ENCODE data around the gene CBX8. TPM values are rescaled to one million over a fixed set of nuclear protein-coding genes. Genes with fewer than 3 reads are reported as not detected.

The CBX8 gene
- total RNA-seq, 1 experiment from 2014 or later: 2.0 TPM

DNA sequence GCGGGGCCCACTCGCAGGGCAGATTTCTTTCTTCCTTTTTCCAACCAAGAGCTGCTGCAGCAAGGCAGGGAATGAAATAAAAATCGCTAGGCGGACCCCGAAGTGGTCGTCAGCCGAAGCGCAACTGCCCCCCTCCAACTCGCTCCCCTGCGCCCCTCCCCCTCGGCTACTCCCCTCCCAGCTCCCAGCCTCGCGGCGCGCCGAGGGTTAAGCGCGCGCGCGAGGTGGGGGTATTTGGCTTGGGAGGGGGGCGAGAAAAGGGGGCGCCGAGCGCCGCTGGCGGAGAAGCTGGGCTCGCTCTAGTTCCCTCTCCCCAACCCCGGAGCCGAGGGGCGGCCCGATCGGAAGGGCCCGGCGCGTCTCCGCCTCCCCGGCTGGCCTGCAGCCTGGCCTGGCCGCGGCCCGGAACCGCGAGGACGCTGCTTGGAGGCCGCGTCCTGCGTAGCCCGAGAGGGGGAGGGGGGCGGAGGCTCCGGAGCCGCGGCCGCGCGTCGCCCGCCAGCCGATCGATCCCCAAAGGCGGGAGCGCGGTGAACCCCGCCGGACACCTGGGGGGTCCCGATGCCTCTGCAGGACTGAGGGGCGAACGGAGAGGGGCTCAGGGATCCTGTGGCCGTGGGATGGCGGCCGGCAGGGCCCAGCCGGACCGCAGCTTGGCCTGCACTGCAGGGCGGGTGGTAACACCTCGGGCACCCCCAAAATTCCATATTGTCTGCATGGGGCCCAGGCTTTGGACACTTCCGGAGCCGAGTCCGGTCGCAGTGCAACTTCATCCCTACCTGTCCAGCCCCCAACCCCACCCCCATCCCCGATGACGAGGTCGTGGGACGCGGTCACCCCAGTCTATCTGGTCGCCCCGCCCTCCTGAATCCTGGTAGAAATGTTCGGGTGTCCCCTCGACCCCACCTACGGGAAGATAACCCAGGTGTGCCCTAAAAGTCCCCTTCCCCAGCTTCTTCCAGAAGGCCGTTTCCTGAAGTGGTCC lies 47.2 kb upstream of the CBX8 start:
- ChIA-PET CTCF (interaction anchor here (0.6 to 9.0 kb wide), 44 partner anchors 9 to 210 kb away, joined by 3 to 221 read pairs (median 6); partner anchors contain the start of gene CBX8), POLR2A (no interaction called here)
- Mint-ChIP-seq H3K4me3 (peak overlapping the region; percentile 68), H3K27ac (no peak overlapping the region), H3K36me3 (no peaks in the 10 kb centered on the region), H3K4me1 (peaks cover 10% of the 10 kb centered on the region), H3K27me3 (ENCODE audit: low read depth) (peaks cover 89% of the 10 kb centered on the region), H3K9me3 (no peaks in the 10 kb centered on the region)
- DNase-seq (ENCODE audit: low spot score) (peak; percentile 56), ATAC-seq (peak; percentile 9; the same call in 1 of the 2 replicates)
- TF ChIP-seq, protein P1, sequence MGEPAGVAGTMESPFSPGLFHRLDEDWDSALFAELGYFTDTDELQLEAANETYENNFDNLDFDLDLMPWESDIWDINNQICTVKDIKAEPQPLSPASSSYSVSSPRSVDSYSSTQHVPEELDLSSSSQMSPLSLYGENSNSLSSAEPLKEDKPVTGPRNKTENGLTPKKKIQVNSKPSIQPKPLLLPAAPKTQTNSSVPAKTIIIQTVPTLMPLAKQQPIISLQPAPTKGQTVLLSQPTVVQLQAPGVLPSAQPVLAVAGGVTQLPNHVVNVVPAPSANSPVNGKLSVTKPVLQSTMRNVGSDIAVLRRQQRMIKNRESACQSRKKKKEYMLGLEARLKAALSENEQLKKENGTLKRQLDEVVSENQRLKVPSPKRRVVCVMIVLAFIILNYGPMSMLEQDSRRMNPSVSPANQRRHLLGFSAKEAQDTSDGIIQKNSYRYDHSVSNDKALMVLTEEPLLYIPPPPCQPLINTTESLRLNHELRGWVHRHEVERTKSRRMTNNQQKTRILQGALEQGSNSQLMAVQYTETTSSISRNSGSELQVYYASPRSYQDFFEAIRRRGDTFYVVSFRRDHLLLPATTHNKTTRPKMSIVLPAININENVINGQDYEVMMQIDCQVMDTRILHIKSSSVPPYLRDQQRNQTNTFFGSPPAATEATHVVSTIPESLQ (CRISPR knock-in tag; IDR thresholded peaks at IDR 0.05): no peak
- TF ChIP-seq SP1 (CRISPR knock-in tag; conservative IDR thresholded peaks at IDR 0.05) (peak; percentile 46; the same call in 1 of the 2 replicates), SMAD3 (CRISPR knock-in tag; IDR thresholded peaks at IDR 0.05; ENCODE audit: borderline replicate concordance) (no peak), EMX1 (CRISPR knock-in tag; IDR thresholded peaks at IDR 0.05) (no peak), ZNF232 (CRISPR knock-in tag; IDR thresholded peaks at IDR 0.05) (no peak), TP53 (CRISPR knock-in tag; IDR thresholded peaks at IDR 0.05) (0 out of 2 replicates have a peak, but pooled peaks have one; percentile 72), ZNF263 (CRISPR knock-in tag; IDR thresholded peaks at IDR 0.05; ENCODE audit: low read depth) (0 out of 2 replicates have a peak, but pooled peaks have one; percentile 14), MYBL2 (CRISPR knock-in tag; IDR thresholded peaks at IDR 0.05) (0 out of 2 replicates have a peak, but pooled peaks have one; percentile 25), JUN (CRISPR knock-in tag; IDR thresholded peaks at IDR 0.05) (no peak), ZNF317 (CRISPR knock-in tag; IDR thresholded peaks at IDR 0.05; ENCODE audit: borderline replicate concordance, low read depth) (0 out of 2 replicates have a peak, but pooled peaks have one; percentile 13), FOXJ3 (CRISPR knock-in tag; IDR thresholded peaks at IDR 0.05; ENCODE audit: borderline replicate concordance) (no peak), NFYB (CRISPR knock-in tag; conservative IDR thresholded peaks at IDR 0.05; ENCODE audit: low read depth) (no peak), FOXK1 (CRISPR knock-in tag; IDR thresholded peaks at IDR 0.05) (0 out of 2 replicates have a peak, but pooled peaks have one; percentile 23), RELA (CRISPR knock-in tag; IDR thresholded peaks at IDR 0.05; ENCODE audit: borderline replicate concordance) (no peak), JAZF1 (CRISPR knock-in tag; IDR thresholded peaks at IDR 0.05) (no peak), NR2C2 (CRISPR knock-in tag; IDR thresholded peaks at IDR 0.05) (no peak), NR3C1 (CRISPR knock-in tag; conservative IDR thresholded peaks at IDR 0.05; ENCODE audit: low read depth) (no peak), HMGA2 (CRISPR knock-in tag; IDR thresholded peaks at IDR 0.05) (no peak)
- TF ChIP-seq, protein P2, sequence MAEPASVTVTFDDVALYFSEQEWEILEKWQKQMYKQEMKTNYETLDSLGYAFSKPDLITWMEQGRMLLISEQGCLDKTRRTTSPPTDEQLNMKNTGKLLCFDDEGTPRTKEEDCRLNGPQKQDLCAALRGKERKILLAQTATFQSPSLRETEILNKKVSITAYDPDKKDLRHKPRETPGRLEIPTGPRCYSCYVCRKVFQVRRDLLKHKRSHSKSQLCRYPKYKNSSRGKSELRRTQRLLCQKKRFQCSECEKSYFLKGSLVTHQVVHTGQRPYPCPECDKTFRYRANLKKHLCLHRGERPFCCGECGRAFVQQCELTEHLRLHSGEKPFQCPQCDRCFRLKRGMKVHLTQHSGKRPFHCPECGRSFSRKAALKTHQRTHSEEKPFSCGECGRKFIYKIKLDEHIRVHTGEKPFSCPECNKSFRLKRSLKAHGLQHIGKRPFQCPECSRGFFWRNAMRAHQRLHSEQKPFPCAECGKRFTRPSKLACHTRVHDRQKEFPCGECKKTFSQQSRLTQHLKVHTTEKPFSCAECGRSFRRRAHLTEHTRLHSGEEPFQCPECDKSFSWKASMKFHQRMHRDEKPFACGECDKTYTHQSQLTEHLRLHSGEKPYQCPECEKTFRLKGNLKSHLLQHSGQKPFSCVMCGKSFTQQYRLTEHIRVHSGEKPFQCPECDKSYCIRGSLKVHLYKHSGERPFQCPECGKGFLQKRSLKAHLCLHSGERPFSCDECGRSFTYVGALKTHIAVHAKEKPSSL (CRISPR knock-in tag; conservative IDR thresholded peaks at IDR 0.05): no peak
- TF ChIP-seq, protein P3, sequence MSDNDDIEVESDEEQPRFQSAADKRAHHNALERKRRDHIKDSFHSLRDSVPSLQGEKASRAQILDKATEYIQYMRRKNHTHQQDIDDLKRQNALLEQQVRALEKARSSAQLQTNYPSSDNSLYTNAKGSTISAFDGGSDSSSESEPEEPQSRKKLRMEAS (CRISPR knock-in tag; IDR thresholded peaks at IDR 0.05): no peak
- TF ChIP-seq, protein P4, sequence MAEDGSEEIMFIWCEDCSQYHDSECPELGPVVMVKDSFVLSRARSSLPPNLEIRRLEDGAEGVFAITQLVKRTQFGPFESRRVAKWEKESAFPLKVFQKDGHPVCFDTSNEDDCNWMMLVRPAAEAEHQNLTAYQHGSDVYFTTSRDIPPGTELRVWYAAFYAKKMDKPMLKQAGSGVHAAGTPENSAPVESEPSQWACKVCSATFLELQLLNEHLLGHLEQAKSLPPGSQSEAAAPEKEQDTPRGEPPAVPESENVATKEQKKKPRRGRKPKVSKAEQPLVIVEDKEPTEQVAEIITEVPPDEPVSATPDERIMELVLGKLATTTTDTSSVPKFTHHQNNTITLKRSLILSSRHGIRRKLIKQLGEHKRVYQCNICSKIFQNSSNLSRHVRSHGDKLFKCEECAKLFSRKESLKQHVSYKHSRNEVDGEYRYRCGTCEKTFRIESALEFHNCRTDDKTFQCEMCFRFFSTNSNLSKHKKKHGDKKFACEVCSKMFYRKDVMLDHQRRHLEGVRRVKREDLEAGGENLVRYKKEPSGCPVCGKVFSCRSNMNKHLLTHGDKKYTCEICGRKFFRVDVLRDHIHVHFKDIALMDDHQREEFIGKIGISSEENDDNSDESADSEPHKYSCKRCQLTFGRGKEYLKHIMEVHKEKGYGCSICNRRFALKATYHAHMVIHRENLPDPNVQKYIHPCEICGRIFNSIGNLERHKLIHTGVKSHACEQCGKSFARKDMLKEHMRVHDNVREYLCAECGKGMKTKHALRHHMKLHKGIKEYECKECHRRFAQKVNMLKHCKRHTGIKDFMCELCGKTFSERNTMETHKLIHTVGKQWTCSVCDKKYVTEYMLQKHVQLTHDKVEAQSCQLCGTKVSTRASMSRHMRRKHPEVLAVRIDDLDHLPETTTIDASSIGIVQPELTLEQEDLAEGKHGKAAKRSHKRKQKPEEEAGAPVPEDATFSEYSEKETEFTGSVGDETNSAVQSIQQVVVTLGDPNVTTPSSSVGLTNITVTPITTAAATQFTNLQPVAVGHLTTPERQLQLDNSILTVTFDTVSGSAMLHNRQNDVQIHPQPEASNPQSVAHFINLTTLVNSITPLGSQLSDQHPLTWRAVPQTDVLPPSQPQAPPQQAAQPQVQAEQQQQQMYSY (CRISPR knock-in tag; IDR thresholded peaks at IDR 0.05): peak; percentile 43; the same call in 1 of the 2 replicates
- TF ChIP-seq, protein P5, sequence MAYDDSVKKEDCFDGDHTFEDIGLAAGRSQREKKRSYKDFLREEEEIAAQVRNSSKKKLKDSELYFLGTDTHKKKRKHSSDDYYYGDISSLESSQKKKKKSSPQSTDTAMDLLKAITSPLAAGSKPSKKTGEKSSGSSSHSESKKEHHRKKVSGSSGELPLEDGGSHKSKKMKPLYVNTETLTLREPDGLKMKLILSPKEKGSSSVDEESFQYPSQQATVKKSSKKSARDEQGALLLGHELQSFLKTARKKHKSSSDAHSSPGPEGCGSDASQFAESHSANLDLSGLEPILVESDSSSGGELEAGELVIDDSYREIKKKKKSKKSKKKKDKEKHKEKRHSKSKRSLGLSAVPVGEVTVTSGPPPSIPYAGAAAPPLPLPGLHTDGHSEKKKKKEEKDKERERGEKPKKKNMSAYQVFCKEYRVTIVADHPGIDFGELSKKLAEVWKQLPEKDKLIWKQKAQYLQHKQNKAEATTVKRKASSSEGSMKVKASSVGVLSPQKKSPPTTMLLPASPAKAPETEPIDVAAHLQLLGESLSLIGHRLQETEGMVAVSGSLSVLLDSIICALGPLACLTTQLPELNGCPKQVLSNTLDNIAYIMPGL (CRISPR knock-in tag; IDR thresholded peaks at IDR 0.05): peak; percentile 76; the same call in 1 of the 2 replicates
- TF ChIP-seq, protein P6, sequence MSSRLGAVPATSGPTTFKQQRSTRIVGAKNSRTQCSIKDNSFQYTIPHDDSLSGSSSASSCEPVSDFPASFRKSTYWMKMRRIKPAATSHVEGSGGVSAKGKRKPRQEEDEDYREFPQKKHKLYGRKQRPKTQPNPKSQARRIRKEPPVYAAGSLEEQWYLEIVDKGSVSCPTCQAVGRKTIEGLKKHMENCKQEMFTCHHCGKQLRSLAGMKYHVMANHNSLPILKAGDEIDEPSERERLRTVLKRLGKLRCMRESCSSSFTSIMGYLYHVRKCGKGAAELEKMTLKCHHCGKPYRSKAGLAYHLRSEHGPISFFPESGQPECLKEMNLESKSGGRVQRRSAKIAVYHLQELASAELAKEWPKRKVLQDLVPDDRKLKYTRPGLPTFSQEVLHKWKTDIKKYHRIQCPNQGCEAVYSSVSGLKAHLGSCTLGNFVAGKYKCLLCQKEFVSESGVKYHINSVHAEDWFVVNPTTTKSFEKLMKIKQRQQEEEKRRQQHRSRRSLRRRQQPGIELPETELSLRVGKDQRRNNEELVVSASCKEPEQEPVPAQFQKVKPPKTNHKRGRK (CRISPR knock-in tag; IDR thresholded peaks at IDR 0.05; ENCODE audit: borderline replicate concordance): no peak

All from WTC11 (cell line).